Glomerular endothelial cell (primary cell): Measurements from ENCODE around the gene CA5A. TPM values are rescaled to one million over a fixed set of nuclear protein-coding genes. Genes with fewer than 3 reads are reported as not detected.
"Not testable (repeated sequence)": the region's sequence is repeated elsewhere in the genome, so short reads cannot be mapped to it uniquely, and the experiment has no call there.

Experiments
- DNase-seq: peaks from one replicate; pipeline ENCODE4 v3.0.0-alpha.2; 2011; ENCODE audit warnings: low read depth, low spot score; ENCODE audit errors: extremely low read depth
- total RNA-seq: library from RNA; depleted of rRNA; stranded (reverse); fragments of >200 nt; gene quantifications from 2 replicates; pipeline ENCODE4 v1.2.3, GENCODE V29; 2015

CA5A gene
- total RNA-seq, 1 donor from 2014 or later: not detected

GRCh38 chr16:87926246-87927194, 9.8 kb downstream of the CA5A start:
- DNase-seq: no peak

GRCh38 chr16:87924811-87925670, 11.3 kb downstream of the CA5A start:
- no peak for DNase-seq

- no peak for DNase-seq
These were observed 12.1 kb downstream of the CA5A start for GRCh38 chr16:87924041-87924810.

GRCh38 chr16:87922250-87922871, 14.0 kb downstream of the CA5A start:
- no peak for DNase-seq

- no peak for DNase-seq
These were observed 15.0 kb downstream of the CA5A start for GRCh38 chr16:87921236-87921773.

GRCh38 chr16:87919681-87919994, 16.7 kb downstream of the CA5A start:
- DNase-seq: no peak

- no peak for DNase-seq
These were observed 17.3 kb downstream of the CA5A start for GRCh38 chr16:87918866-87919680.

GRCh38 chr16:87918338-87918737, 18.0 kb downstream of the CA5A start:
- DNase-seq: no peak

GRCh38 chr16:87917503-87917902, 18.8 kb downstream of the CA5A start:
- no peak for DNase-seq

- no peak for DNase-seq
These were observed 21.5 kb downstream of the CA5A start for GRCh38 chr16:87914812-87915211.

GRCh38 chr16:87914021-87914725, 22.2 kb downstream of the CA5A start:
- not testable (repeated sequence) for DNase-seq

GRCh38 chr16:87912691-87913090, 23.6 kb downstream of the CA5A start:
- DNase-seq: not testable (repeated sequence)

GRCh38 chr16:87911106-87911763, 25.1 kb downstream of the CA5A start:
- DNase-seq: not testable (repeated sequence)

- DNase-seq: not testable (repeated sequence)
These were observed 27.0 kb downstream of the CA5A start for GRCh38 chr16:87909203-87909935.

- DNase-seq: not testable (repeated sequence)
These were observed 28.2 kb downstream of the CA5A start for GRCh38 chr16:87908101-87908500.

- not testable (repeated sequence) for DNase-seq
These were observed 30.8 kb downstream of the CA5A start for GRCh38 chr16:87905521-87905920.

GRCh38 chr16:87904963-87905362, 31.4 kb downstream of the CA5A start:
- not testable (repeated sequence) for DNase-seq
